AG20443 (cell line): Measurements from ENCODE around the gene SRPX.

ENCODE experiments used
- DNase-seq: peaks from one replicate; pipeline ENCODE4 v3.0.0; 2012; ENCODE audit warnings: low spot score, mixed read lengths

Gene SRPX

GRCh38 chrX:38138900-38139299, 81.8 kb downstream of the SRPX start:
- no peak for DNase-seq

DNA sequence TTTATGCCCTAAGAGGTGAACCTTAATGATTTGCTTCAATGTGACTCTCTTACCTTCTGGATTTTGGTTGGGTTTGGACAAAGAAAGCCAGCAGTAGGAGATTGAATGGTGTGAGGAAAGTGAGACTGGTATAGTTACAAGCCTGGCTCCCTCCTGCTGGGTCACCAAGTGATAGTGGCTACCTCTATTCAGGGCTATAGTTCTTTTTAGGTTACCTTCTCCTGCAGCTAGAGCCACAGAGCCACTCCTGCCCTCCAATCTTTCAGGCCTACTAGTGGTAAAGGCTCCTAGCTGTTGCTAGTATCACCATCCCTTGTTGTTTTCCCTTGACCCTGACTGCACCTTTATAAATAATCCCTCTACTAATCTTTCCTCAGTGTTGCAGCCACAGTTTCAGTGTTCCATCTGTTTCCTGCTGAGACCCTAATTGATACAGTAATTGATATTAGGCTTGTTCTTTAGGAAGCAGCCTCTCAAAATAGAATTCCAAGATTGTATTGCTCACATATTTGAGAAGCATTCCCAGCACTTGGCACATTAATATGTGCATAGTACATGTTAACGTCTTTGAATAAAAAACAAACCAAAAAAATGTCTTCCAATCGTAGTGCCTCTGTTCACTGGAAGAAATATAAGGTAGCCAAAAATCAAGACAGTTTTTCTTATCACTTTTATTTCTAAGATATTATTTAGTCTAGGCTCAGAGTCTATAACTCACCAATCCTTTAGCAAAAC, 82.3 kb downstream of the SRPX start:
- DNase-seq = no peak

DNA sequence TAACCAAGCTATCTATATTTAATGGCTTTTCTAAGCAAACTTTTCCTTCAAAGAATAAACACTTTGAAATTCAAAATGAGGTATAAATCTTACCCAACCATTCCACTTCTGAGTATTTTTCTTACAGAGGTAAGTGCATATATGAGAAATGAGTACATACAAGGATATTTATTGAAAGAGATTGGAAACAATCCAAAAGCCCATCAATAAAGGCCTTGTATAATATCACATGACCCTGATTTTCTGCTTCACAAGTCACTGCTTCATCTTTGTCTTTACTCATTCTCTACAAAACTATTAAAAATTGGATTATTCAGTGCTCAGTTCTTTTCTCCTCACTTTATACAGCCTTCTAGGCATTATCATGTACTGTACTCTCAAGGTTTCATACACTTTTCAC, 91.3 kb downstream of the SRPX start:
- DNase-seq = no peak

DNA sequence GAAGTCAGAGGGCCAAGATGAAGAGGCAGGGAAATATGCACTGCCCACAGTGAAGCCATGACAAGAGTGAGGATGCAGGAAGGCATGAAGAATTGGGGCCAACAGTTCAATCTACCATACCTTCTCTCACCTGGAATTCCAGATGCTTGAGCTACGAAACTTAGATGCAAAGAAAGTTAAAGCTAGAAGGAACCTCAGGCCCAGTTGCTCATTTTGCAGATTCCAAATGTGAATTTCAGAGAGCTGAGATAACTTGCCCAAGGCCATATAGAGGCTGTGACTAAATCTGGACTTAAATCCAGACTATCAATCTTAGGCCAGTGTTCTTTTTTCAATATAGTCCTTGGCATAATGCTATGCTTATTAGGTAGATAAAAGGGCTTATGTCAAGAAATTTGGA, 92.7 kb downstream of the SRPX start:
- DNase-seq = no peak

DNA sequence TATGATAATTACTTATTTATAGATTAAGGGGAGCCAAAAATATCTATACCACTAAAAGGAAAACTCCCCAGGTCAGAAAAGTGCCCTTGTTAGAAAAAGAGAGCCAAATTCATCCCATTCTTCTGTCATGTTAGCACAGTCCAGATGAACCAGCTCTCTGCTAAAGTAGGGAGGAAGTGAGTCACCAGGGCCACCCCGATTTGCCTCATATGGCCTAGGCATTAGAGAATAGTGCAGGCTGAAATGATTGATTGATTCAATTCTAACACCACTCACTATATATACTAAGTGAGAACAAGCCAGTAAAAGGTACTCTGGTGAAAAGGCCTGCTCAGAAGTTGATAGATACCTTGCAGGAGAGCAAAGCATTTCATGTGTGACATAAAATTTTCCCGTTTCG, 94.5 kb downstream of the SRPX start:
- DNase-seq = no peak

DNA sequence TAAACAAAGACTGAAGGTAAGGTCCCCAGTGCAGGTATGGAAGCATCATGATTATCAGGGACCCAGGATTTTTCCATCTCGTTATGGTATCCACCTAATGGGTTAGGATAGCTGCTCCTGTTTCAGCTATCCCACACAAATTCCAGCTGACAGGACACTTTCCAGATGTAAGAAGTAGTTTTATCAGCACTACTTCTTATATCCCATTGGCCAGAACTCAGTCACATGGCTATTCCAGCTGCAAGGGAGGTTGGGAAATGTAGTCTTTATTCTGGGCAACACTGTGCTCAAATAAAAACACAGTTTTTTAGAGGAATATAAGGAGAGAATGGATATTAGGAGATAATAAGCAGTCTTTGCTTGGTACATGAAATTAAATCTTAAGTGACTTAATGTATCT, 96.7 kb downstream of the SRPX start:
- no peak for DNase-seq

- no peak for DNase-seq
Observed at GRCh38 chrX:38117485-38117884, 103.2 kb downstream of the SRPX start.

DNA sequence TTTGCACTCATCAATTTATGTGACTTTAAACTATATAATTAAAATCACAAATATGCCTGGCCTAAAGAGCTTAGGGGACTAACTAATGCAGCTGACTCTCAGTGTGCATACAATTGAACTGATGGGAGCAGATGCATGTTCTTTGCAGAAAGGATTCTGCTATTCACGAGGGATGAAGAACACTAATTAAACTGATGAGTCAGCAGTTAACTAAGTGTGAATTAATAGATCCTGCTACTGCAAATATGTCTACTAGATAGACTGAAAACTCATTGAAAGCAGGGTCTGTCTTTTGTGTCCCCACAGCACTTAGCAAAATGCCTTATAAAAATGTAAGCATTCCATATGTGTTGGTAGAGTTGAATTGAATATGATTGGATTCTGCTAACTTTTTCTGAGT, 104.0 kb downstream of the SRPX start:
- DNase-seq = no peak

DNA sequence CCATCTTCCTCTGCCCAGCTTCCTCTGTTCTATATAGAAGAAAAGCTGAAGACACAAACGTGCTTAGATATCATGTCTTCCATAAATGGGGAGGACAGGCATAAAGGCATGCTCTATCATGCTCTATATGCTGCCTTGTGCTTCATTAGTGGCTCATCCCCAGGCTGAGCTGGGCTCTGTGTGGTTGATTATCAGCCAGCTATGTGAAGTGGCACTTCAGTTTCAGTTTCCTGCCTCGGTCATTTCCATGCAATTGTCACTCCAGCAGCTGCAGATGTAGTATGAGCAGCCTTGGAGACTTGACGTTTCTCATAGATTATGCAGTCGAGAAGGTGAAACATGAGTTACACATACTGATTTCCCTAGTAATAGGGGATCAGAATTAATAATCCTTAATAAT, 108.1 kb downstream of the SRPX start:
- no peak for DNase-seq

DNA sequence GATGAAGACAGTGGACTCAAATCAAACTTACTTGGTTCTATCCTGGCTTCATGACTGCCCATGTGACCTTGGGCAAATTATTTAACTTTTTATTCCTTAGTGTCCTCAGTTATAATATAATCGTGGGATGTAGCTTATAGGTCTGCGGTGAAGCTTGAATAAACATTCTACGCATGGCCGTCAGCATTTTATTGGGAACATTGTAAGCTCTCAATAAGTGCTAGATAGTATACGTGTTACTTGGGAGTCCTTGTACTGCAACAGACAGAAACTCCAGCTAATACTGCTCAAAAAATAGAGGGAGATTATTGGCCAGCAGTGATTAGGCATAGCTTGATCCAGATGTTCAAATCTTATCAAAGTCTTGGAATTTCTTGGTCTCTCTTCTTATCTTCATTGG, 109.5 kb downstream of the SRPX start:
- no peak for DNase-seq

- DNase-seq = no peak
Observed at GRCh38 chrX:38110231-38110630, 110.4 kb downstream of the SRPX start.

DNA sequence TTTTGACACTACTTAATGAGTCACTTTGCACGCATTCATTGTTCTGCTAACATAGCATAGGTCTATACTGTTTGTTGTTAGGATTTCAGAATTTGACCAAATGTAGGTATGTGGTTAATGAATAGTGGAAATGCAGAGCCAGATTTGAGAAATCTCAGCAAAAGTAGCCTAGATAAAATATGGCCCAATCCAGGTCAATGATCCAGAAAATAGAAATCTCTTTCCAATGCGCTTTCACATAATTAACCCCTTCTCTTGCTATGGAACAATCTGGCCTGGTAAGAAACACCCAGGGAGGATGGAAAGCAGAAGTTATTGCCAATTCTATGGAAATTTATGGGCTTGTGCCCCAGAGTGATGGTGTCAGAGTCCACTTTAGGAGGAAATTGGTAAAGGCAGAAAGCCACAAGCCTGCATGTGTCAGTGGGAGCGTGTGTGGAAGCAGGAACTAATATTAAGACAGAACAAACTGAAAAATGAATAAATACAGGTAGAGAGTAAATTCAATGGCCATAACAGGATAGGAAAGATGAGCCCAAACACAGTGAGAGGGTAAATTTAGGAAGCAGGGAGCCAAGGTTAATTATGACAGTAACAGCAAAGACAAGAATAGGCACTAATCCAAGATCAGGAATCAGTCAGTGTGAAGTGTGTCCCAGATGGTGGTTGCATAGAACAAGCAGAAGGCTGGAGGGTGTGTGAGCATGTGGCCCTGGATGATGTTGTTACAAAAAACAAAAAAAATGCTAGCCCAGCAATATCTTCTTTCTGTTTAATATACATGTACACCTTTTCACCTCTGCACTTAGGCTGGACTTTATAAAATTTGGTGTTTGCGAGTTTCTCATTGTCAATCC, 111.4 kb downstream of the SRPX start:
- DNase-seq = no peak

DNA sequence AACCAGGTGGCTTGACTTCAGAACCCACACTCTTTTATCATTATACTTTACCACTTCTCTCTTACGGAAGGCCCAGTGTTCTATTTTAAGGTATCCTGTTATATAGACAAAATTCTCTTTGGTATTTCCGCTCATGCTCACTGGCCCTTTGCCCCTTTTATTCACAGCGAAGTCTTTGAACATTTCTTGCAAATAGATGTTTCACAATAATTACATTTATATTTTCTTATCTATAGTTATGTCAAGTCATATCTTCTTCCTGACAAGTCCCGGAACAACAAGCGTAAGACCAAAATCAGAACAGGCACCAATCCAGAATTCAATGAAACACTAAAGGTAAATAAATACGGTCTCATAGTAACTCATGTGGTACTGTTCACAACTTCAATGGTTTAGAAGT, 112.3 kb downstream of the SRPX start:
- no peak for DNase-seq

GRCh38 chrX:38106991-38107655, 113.5 kb downstream of the SRPX start:
- no peak for DNase-seq

- DNase-seq = no peak
Observed at GRCh38 chrX:38105216-38105725, 115.4 kb downstream of the SRPX start.

DNA sequence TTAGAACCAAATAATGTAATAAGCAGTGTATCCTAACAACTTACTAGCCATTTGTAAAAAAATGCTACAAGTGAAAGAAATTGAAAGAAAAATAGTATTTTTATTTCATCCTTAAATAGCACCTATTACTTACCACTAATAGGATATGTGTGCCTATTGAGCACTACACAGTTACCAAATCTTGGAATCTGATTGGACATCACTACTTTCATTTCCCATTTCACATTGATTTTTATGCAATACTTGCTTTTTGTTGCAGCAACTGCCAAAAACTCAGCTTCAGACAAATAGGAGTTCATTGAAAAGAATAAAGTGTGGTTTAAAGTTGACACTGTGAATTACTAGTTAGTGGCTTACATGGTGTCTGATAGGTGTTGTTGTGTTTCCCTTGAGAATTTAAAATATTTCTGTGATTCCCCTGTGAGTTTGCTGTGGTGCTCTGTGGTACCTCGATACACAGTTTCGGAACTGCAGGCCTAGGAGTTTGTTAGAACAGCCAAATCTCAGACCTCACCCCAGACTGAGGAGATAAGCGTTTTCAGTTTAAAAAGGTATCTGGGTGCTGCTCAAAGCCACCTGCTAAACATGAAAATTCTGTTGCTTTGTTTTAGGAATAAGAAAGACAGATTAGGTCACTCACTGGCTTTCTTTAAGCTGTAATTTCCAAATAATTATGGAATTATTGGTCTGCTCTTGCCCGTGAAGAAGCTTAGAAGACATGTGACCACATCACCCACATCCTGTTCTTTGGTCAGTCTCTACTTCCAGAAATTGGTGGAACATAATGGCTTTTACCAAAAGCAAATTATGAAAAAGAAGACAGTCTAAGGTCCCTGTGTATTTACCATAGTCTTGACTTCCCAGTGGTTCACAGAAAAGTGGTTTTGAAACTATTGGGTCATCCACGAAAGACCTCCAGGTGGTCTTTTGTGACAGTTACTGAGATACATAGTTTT, 116.5 kb downstream of the SRPX start:
- no peak for DNase-seq

DNA sequence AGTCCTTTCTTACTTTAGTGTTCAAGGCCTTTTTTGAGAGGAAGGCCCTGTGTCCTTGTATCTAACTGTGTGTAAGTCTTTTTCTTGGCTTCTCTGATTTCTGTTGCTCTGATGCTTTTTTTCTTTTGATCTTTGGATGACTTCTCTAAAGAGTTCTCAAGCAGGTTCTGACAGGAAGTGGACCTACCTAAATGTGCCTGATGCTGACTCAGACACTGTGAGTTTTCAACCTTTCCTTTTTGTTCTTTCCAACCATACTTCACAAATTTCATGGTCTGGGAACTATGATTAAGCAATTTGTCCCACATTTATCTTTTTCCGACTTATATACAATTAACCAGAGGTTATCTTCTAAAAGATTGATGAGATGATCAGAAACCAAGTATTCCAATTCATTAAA, 117.8 kb downstream of the SRPX start:
- no peak for DNase-seq

GRCh38 chrX:38102240-38102639, 118.4 kb downstream of the SRPX start:
- DNase-seq = no peak

- DNase-seq = no peak
Observed at GRCh38 chrX:38099688-38100087, 121.0 kb downstream of the SRPX start.
